Measurements from ENCODE around the gene HPCAL4.

HPCAL4 gene

GRCh38 chr1:39670689-39671088 is 20.5 kb downstream of the HPCAL4 start:
- Histone ChIP-seq H3K36me3 (ENCODE audit: control insufficient read depth in 2 of 2, insufficient read depth in 1 of 2, low read length in 2 of 2) (no peaks in the 10 kb centered on the region), H3K9me3 (ENCODE audit: control insufficient read depth, insufficient read depth, low read depth, low read length) (no peaks in the 10 kb centered on the region), H3K4me1 (ENCODE audit: control insufficient read depth, insufficient read depth, low read length) (no peaks in the 10 kb centered on the region; the same call in 1 of the 2 replicates), H3K27ac (ENCODE audit: extremely low read depth, low read depth, low read length) (no peak overlapping the region), H3K4me3 (ENCODE audit: low read depth, low read length) (no peak overlapping the region)
- ChIA-PET POLR2A (interaction anchor here (2.0 kb wide), 1 partner anchor 11 kb away, joined by 5 read pairs; no protein-coding TSS in a partner anchor), CTCF (interaction anchor here (0.6 to 10.1 kb wide), 10 partner anchors 10 to 856 kb away, joined by 3 to 181 read pairs (median 5); no protein-coding TSS in a partner anchor)
- TF ChIP-seq ZNF354C (tag by site-specific recombination; IDR thresholded peaks at IDR 0.05; ENCODE audit: borderline replicate concordance, low read depth): no peak
- TF ChIP-seq ZBTB17 (tag by site-specific recombination; IDR thresholded peaks at IDR 0.05): peak; percentile 74
- no peak for TF ChIP-seq ZNF175 (tag by site-specific recombination; IDR thresholded peaks at IDR 0.05)
- peak; percentile 45 for TF ChIP-seq ZBTB21 (tag by site-specific recombination; IDR thresholded peaks at IDR 0.05)
- no peak for TF ChIP-seq ZBTB10 (tag by site-specific recombination; IDR thresholded peaks at IDR 0.05)
- TF ChIP-seq ZNF629 (tag by site-specific recombination; IDR thresholded peaks at IDR 0.05): peak; percentile 27; the same call in 1 of the 2 replicates

DNA sequence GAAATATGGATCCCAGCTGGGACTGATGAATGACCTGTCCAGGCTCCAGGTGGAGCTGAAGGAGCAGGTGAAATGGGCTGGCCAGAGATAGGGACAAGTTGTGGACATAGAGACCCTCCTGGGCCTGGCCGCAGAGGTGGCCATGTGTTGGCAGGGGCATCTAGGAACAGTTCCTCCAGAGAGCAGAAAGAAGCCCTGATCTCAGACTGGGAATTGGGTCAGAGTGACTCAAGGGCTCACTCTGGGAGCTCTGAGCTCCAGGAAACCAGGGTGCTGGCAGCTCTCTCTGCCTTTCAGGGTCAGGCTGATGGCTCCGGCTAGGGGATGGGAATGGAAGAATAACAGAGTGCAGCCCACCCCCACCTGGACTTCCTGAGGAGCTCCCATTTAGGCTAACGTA is 22.3 kb downstream of the HPCAL4 start:
- Histone ChIP-seq H3K9me3 (ENCODE audit: control insufficient read depth, insufficient read depth, low read depth, low read length) (no peaks in the 10 kb centered on the region), H3K4me1 (ENCODE audit: control insufficient read depth, insufficient read depth, low read length) (no peaks in the 10 kb centered on the region; the same call in 1 of the 2 replicates), H3K4me3 (ENCODE audit: low read depth, low read length) (no peak overlapping the region), H3K36me3 (ENCODE audit: control insufficient read depth in 2 of 2, insufficient read depth in 1 of 2, low read length in 2 of 2) (peaks cover 0 to 4% of the 10 kb centered on the region in 2 experiments; a peak in 1 of 3 replicates), H3K27ac (ENCODE audit: extremely low read depth, low read depth, low read length) (no peak overlapping the region)
- CTCF ChIA-PET: interaction anchor here (0.6 to 10.1 kb wide), 8 partner anchors 11 to 441 kb away, joined by 3 to 181 read pairs (median 4); partner anchors contain the start of gene HEYL
- TF ChIP-seq SP2 (tag by site-specific recombination; IDR thresholded peaks at IDR 0.05) (no peak), ZFP41 (tag by site-specific recombination; IDR thresholded peaks at IDR 0.05; ENCODE audit: borderline replicate concordance) (no peak), ZNF248 (tag by site-specific recombination; IDR thresholded peaks at IDR 0.05) (no peak), GLI4 (tag by site-specific recombination; IDR thresholded peaks at IDR 0.05) (no peak), ZNF335 (tag by site-specific recombination; conservative IDR thresholded peaks at IDR 0.05) (no peak), ZNF174 (tag by site-specific recombination; IDR thresholded peaks at IDR 0.05) (no peak), ZNF510 (tag by site-specific recombination; IDR thresholded peaks at IDR 0.05; ENCODE audit: insufficient replicate concordance) (no peak), ZNF776 (tag by site-specific recombination; IDR thresholded peaks at IDR 0.05; ENCODE audit: borderline replicate concordance) (no peak), ZNF175 (tag by site-specific recombination; IDR thresholded peaks at IDR 0.05) (no peak), ZNF571 (tag by site-specific recombination; IDR thresholded peaks at IDR 0.05) (no peak), ZNF555 (tag by site-specific recombination; conservative IDR thresholded peaks at IDR 0.05) (no peak), GLIS1 (tag by site-specific recombination; IDR thresholded peaks at IDR 0.05) (no peak), ZNF843 (tag by site-specific recombination; IDR thresholded peaks at IDR 0.05) (no peak), ZNF473 (tag by site-specific recombination; IDR thresholded peaks at IDR 0.05) (no peak), KLF7 (tag by site-specific recombination; IDR thresholded peaks at IDR 0.05; ENCODE audit: borderline replicate concordance) (no peak), SCRT1 (tag by site-specific recombination; IDR thresholded peaks at IDR 0.05; ENCODE audit: borderline replicate concordance) (no peak)
- TF ChIP-seq, protein P1, sequence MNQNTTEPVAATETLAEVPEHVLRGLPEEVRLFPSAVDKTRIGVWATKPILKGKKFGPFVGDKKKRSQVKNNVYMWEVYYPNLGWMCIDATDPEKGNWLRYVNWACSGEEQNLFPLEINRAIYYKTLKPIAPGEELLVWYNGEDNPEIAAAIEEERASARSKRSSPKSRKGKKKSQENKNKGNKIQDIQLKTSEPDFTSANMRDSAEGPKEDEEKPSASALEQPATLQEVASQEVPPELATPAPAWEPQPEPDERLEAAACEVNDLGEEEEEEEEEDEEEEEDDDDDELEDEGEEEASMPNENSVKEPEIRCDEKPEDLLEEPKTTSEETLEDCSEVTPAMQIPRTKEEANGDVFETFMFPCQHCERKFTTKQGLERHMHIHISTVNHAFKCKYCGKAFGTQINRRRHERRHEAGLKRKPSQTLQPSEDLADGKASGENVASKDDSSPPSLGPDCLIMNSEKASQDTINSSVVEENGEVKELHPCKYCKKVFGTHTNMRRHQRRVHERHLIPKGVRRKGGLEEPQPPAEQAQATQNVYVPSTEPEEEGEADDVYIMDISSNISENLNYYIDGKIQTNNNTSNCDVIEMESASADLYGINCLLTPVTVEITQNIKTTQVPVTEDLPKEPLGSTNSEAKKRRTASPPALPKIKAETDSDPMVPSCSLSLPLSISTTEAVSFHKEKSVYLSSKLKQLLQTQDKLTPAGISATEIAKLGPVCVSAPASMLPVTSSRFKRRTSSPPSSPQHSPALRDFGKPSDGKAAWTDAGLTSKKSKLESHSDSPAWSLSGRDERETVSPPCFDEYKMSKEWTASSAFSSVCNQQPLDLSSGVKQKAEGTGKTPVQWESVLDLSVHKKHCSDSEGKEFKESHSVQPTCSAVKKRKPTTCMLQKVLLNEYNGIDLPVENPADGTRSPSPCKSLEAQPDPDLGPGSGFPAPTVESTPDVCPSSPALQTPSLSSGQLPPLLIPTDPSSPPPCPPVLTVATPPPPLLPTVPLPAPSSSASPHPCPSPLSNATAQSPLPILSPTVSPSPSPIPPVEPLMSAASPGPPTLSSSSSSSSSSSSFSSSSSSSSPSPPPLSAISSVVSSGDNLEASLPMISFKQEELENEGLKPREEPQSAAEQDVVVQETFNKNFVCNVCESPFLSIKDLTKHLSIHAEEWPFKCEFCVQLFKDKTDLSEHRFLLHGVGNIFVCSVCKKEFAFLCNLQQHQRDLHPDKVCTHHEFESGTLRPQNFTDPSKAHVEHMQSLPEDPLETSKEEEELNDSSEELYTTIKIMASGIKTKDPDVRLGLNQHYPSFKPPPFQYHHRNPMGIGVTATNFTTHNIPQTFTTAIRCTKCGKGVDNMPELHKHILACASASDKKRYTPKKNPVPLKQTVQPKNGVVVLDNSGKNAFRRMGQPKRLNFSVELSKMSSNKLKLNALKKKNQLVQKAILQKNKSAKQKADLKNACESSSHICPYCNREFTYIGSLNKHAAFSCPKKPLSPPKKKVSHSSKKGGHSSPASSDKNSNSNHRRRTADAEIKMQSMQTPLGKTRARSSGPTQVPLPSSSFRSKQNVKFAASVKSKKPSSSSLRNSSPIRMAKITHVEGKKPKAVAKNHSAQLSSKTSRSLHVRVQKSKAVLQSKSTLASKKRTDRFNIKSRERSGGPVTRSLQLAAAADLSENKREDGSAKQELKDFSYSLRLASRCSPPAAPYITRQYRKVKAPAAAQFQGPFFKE (tag by site-specific recombination; IDR thresholded peaks at IDR 0.05; ENCODE audit: borderline replicate concordance): no peak
- POLR2A ChIA-PET: no interaction called here

Data from HEK293 (cell line).